ENCODE data around the gene CBLIF. TPM values are rescaled to one million over a fixed set of nuclear protein-coding genes. Genes with fewer than 3 reads are reported as not detected.

CBLIF gene
- total and polyA plus RNA-seq, 10 donors, result not detected

- no peak for TF ChIP-seq POLR2A (IDR thresholded peaks at IDR 0.05)
- TF ChIP-seq POLR2AphosphoS5 (IDR thresholded peaks at IDR 0.05), result no peak
- no peak for TF ChIP-seq CTCF (IDR thresholded peaks at IDR 0.05 in 8 of 11, conservative IDR thresholded peaks at IDR 0.05 in 3 of 11)
- 80 to 87% (median 84%) methylated on average over 9 of the region's 9 CpGs for WGBS, 5 donors
- Histone ChIP-seq H3K4me1 (no peaks in the 10 kb centered on the region), H3K27me3 (replicated peaks in 1 of 7) (no peaks in the 10 kb centered on the region), H3K36me3 (no peaks in the 10 kb centered on the region), H3K27ac (no peak overlapping the region), H3K9me3 (peaks cover 0 to 8% (median 3%) of the 10 kb centered on the region in 8 donors), H3K4me3 (no peak overlapping the region)
- intact Hi-C loops (cut with DNase I; ENCODE audit: low total_unique reads), result no loop called here
- DNase-seq, result no peak
Measured at GRCh38 chr11:59875856-59876519, 30.7 kb upstream of the CBLIF start.

- TF ChIP-seq CTCF (IDR thresholded peaks at IDR 0.05 in 8 of 11, conservative IDR thresholded peaks at IDR 0.05 in 3 of 11) (no peak), POLR2AphosphoS5 (IDR thresholded peaks at IDR 0.05) (no peak), POLR2A (IDR thresholded peaks at IDR 0.05) (no peak)
Measured at GRCh38 chr11:59872076-59872475, 26.8 kb upstream of the CBLIF start.

GRCh38 chr11:59867946-59868345, 22.6 kb upstream of the CBLIF start:
- Histone ChIP-seq H3K27me3 (replicated peaks in 1 of 7) (no peaks in the 10 kb centered on the region), H3K4me1 (no peaks in the 10 kb centered on the region), H3K4me3 (no peak overlapping the region), H3K27ac (no peak overlapping the region), H3K36me3 (no peaks in the 10 kb centered on the region), H3K9me3 (peaks cover 0 to 17% (median 8%) of the 10 kb centered on the region in 8 donors)
- WGBS, 5 donors, result 79 to 95% (median 93%) methylated on average over 2 of the region's 2 CpGs
- DNase-seq, result no peak
- TF ChIP-seq POLR2AphosphoS5 (IDR thresholded peaks at IDR 0.05), result no peak
- no peak for TF ChIP-seq CTCF (IDR thresholded peaks at IDR 0.05 in 8 of 11, conservative IDR thresholded peaks at IDR 0.05 in 3 of 11)
- TF ChIP-seq POLR2A (IDR thresholded peaks at IDR 0.05), result no peak
- intact Hi-C loops (cut with DNase I; ENCODE audit: low total_unique reads), result no loop called here

More at GRCh38 chr11:59872076-59872475, 26.8 kb upstream of the CBLIF start:
- Histone ChIP-seq H3K4me3 (no peak overlapping the region), H3K4me1 (no peaks in the 10 kb centered on the region), H3K27ac (no peak overlapping the region), H3K27me3 (replicated peaks in 1 of 7) (no peaks in the 10 kb centered on the region), H3K9me3 (peaks cover 0 to 17% (median 8%) of the 10 kb centered on the region in 8 donors), H3K36me3 (no peaks in the 10 kb centered on the region)
- DNase-seq, result no peak
- intact Hi-C loops (cut with DNase I; ENCODE audit: low total_unique reads), result no loop called here

GRCh38 chr11:59866836-59867235, 21.5 kb upstream of the CBLIF start:
- Histone ChIP-seq H3K27ac (peak overlapping the region in 2 of 8 donors; percentile 49 to 76), H3K4me1 (no peaks in the 10 kb centered on the region), H3K9me3 (peaks cover 0 to 17% (median 8%) of the 10 kb centered on the region in 8 donors), H3K36me3 (no peaks in the 10 kb centered on the region), H3K4me3 (no peak overlapping the region), H3K27me3 (replicated peaks in 1 of 7) (no peaks in the 10 kb centered on the region)
- intact Hi-C loops (cut with DNase I; ENCODE audit: low total_unique reads), result no loop called here
- no peak for DNase-seq
- 40 to 77% (median 47%) methylated on average over 1 of the region's 1 CpG for WGBS, 5 donors
- TF ChIP-seq CTCF (IDR thresholded peaks at IDR 0.05 in 8 of 11, conservative IDR thresholded peaks at IDR 0.05 in 3 of 11), result no peak
